Measurements from ENCODE around the gene JMJD4.

JMJD4 gene

DNA sequence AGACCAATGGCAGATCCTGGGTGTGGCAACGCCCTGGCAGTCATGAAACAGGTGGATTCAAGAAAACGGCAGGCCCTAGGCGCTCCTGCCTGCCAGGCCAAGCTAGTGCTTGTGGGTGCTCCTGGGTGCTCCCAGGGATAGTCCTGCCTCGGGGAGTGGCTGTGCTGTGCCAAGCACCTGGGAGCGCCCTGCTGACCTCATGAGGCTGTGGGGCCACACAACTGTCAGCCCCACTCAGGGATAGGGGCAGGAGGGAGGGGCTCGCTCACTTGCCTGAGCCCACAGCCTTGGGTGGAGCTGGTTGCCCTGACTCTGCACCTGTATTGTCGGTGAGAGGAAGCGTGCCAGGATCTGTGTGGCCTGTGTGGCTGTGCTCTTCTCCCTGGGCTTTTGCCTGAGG, 9.6 kb upstream of the JMJD4 start:
- TF ChIP-seq, protein P1, sequence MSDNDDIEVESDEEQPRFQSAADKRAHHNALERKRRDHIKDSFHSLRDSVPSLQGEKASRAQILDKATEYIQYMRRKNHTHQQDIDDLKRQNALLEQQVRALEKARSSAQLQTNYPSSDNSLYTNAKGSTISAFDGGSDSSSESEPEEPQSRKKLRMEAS (IDR thresholded peaks at IDR 0.05; ENCODE audit: low read depth, low read length), result no peak
- TF ChIP-seq, protein P2, sequence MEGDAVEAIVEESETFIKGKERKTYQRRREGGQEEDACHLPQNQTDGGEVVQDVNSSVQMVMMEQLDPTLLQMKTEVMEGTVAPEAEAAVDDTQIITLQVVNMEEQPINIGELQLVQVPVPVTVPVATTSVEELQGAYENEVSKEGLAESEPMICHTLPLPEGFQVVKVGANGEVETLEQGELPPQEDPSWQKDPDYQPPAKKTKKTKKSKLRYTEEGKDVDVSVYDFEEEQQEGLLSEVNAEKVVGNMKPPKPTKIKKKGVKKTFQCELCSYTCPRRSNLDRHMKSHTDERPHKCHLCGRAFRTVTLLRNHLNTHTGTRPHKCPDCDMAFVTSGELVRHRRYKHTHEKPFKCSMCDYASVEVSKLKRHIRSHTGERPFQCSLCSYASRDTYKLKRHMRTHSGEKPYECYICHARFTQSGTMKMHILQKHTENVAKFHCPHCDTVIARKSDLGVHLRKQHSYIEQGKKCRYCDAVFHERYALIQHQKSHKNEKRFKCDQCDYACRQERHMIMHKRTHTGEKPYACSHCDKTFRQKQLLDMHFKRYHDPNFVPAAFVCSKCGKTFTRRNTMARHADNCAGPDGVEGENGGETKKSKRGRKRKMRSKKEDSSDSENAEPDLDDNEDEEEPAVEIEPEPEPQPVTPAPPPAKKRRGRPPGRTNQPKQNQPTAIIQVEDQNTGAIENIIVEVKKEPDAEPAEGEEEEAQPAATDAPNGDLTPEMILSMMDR (IDR thresholded peaks at IDR 0.05; ENCODE audit: low read depth, low read length), result no peak
- TF ChIP-seq MYC (IDR thresholded peaks at IDR 0.05; ENCODE audit: low read depth, low read length) (no peak), POLR2A (IDR thresholded peaks at IDR 0.05; ENCODE audit: extremely low read depth, insufficient read length) (no peak)
- no peak for DNase-seq (ENCODE audit: low read depth)
- no peak overlapping the region for H3K4me3 ChIP-seq (ENCODE audit: low read depth, low read length)

DNA sequence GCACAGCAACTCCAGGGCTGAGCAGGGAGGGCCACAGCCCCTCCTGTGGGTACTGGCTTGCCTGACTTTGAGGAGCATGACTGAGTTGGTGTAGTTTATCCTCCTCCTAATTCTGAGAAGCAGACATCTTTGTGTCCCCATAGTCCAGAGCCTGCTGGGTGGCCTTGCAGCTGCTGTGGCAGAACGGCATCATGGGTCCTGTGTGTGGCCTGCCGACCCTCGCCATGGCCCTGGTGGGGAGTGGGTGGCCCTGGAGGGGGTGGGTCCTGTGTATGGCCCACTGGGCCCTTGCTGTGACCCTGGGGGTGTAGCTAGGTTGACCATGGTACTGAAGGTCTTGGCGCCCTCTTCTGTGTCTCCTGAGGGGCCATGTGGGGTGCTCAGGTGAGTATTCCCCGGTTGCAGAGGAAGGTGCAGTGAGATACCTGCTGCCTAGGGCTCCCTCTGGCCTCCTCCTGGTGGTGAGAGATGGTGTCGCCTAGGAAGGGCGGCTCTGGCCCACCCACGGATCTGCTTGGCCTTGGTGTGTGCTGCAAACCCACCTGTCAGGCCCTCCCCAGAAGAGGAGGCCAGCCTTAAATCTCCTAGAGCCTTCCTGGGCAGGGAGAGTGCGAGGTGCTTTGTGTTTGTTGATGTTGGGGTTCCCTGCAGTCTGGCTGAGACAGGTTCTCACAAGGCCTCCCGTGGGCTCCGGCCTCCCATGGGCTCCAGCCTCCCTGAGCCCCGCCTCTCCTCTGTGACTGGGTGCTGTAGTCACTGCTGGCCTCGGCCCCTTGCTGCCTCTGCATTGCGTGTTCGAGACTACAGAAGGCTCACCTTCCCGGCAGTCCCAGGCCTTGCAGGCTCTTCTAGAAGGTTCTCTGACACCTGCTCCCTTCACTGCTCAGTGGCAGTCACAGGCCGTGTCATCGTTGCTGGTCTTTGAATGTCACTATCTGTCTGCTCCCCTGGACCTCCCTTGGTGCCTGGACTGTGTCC, 7.9 kb upstream of the JMJD4 start:
- no peak for DNase-seq (ENCODE audit: low read depth)
- TF ChIP-seq POLR2A (IDR thresholded peaks at IDR 0.05; ENCODE audit: extremely low read depth, insufficient read length) (no peak), MYC (IDR thresholded peaks at IDR 0.05; ENCODE audit: low read depth, low read length) (no peak)
- TF ChIP-seq, protein P1 (IDR thresholded peaks at IDR 0.05; ENCODE audit: low read depth, low read length), result no peak
- TF ChIP-seq, protein P2 (IDR thresholded peaks at IDR 0.05; ENCODE audit: low read depth, low read length), result no peak
- H3K4me3 ChIP-seq (ENCODE audit: low read depth, low read length), result no peak overlapping the region

DNA sequence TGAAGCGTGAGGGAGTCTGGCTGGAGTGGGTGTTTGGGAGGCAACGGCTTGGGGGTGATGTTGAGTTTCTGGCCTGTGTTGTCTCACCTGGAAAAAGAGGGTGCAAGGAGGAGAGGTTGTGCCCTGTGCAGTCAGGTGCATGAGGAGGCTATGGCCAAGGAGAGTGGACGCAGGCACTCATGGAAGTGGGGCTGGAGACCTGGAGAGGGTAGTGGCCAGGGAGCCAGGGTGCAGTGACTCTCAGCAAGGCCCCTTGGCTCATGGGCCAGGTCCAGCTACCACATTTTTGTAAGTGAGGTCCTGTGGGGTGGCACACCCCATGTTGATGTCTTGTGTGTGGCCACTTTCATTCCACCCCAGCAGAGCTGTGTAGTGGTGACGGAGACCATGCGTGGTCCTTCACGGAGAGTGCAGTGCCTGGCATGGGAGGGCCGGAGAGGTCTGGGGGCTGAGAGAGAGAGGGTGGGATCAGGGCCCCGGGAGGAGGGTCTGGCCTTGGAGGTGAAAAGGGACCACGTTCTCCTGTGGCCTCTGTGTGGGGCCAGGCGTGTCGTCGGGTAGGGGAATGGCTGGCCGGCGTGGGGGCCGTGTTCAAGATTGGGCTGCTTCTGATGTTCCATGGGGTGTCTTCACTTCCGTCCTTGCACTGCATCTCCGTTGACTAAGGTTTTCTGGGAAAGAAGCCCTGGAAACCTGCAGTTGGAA, 6.2 kb upstream of the JMJD4 start:
- no peak overlapping the region for H3K4me3 ChIP-seq (ENCODE audit: low read depth, low read length)
- TF ChIP-seq, protein P2 (IDR thresholded peaks at IDR 0.05; ENCODE audit: low read depth, low read length), result no peak
- no peak for TF ChIP-seq MYC (IDR thresholded peaks at IDR 0.05; ENCODE audit: low read depth, low read length)
- no peak for TF ChIP-seq POLR2A (IDR thresholded peaks at IDR 0.05; ENCODE audit: extremely low read depth, insufficient read length)
- TF ChIP-seq, protein P1 (IDR thresholded peaks at IDR 0.05; ENCODE audit: low read depth, low read length), result no peak
- DNase-seq (ENCODE audit: low read depth), result no peak

DNA sequence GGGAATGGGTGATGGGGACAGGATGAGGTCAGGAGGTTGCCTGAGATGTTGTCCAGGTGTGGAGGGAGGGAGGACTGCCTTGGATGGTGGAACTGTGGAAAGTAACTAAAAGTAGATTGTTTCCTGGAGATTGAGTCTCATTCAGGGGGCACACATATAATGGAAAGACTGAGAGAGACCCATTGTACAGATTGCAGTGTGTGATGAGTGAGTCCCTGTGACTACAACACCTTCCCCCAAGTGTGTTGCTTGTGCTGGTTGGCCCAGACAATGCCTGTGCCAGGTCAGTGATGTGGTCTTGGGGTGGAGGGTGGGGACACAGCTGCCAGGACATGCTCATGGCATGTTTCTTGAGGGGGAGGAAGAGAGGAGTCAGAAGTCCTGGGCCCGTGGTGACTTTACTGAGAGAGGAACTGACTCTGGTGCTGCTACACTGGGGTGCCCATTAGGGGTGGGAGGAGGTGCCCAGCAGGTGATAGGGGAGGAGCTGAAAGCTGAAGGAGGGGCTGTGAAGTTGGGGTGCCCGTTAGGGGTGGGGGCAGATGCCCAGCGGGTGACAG, 5.4 kb upstream of the JMJD4 start:
- TF ChIP-seq MYC (IDR thresholded peaks at IDR 0.05; ENCODE audit: low read depth, low read length), result no peak
- no peak for TF ChIP-seq POLR2A (IDR thresholded peaks at IDR 0.05; ENCODE audit: extremely low read depth, insufficient read length)
- TF ChIP-seq, protein P1 (IDR thresholded peaks at IDR 0.05; ENCODE audit: low read depth, low read length), result no peak
- TF ChIP-seq, protein P2 (IDR thresholded peaks at IDR 0.05; ENCODE audit: low read depth, low read length), result no peak
- no peak overlapping the region for H3K4me3 ChIP-seq (ENCODE audit: low read depth, low read length)
- no peak for DNase-seq (ENCODE audit: low read depth)

DNA sequence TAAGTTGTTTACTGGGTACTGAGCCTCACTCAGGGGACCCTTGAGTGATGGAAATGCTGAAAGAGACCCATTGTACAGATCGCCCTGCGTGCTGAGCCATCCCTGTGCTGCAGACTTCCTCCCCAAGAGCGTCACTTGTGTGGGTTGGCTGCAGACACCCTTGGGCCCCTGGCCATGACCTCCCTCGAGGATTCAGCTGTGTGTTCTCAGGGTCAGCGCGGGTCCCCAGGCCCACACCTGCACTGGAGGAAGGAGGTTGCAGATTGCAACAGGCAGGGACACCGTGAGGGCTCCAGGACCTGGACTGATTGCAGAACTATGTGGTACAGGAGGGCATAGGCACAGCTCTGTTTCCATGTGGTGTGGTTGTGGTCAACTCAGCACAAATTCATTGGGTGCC, 4.5 kb upstream of the JMJD4 start:
- DNase-seq (ENCODE audit: low read depth), result no peak
- TF ChIP-seq MYC (IDR thresholded peaks at IDR 0.05; ENCODE audit: low read depth, low read length) (no peak), POLR2A (IDR thresholded peaks at IDR 0.05; ENCODE audit: extremely low read depth, insufficient read length) (no peak)
- TF ChIP-seq, protein P2 (IDR thresholded peaks at IDR 0.05; ENCODE audit: low read depth, low read length), result no peak
- TF ChIP-seq, protein P1 (IDR thresholded peaks at IDR 0.05; ENCODE audit: low read depth, low read length), result no peak

More for the DNA sequence above, 4.5 kb upstream of the JMJD4 start:
- H3K4me3 ChIP-seq (ENCODE audit: low read depth, low read length), result no peak overlapping the region
